H1 (cell line): Measurements from ENCODE around the gene MYH8. TPM values are rescaled to one million over a fixed set of nuclear protein-coding genes. Genes with fewer than 3 reads are reported as not detected.

ENCODE experiments used
- CTCF ChIA-PET: fragments of 300-600 bp; sonication (Branson Sonifier 250); formaldehyde crosslinking; loops from one replicate; lab custom pipeline; 2021; ENCODE audit not compliant: partially characterized antibody; lab: Charles Lee
- POLR2A ChIA-PET: fragments of 300-600 bp; sonication (Branson Sonifier 250); formaldehyde crosslinking; loops from one replicate; lab custom pipeline; 2021; ENCODE audit warnings: inconsistent platforms; ENCODE audit not compliant: partially characterized antibody; lab: Charles Lee
- DNase-seq, 2 experiments: peaks; one replicate each; pipeline versions ENCODE4 v3.0.0 to v3.0.0-alpha.2; 2010 to 2022; ENCODE audit warnings: low spot score in 2 of 2, low read depth in 1 of 2, mixed read lengths in 1 of 2
- FAIRE-seq: peaks from 2 replicates; lab custom pipeline; 2011; peaks lifted over from hg19 to GRCh38; lab: Jason Lieb, UNC
- H2AFZ ChIP-seq: 2 replicates; pipeline ENCODE4 v1.8.1; 2012; ENCODE audit warnings: low read length, inconsistent platforms
- H2AK5ac ChIP-seq: 2 replicates; pipeline ENCODE4 v1.6.1; 2013; ENCODE audit warnings: low read depth, low read length
- H2BK120ac ChIP-seq: replicated peaks from 2 replicates; pipeline ENCODE3; 2013; ENCODE audit warnings: low read depth, low read length, inconsistent platforms
- H2BK12ac ChIP-seq: 2 replicates; pipeline ENCODE4 v1.6.1; 2013; ENCODE audit warnings: low read depth, low read length
- H2BK15ac ChIP-seq: 2 replicates; pipeline ENCODE4 v1.6.1; 2013; ENCODE audit warnings: low read length
- H2BK20ac ChIP-seq: 2 replicates; pipeline ENCODE4 v1.6.1; 2013; ENCODE audit warnings: low read length
- H2BK5ac ChIP-seq: 2 replicates; pipeline ENCODE4 v1.6.1; 2013; ENCODE audit warnings: low read depth, low read length
- H3K14ac ChIP-seq: 2 replicates; pipeline ENCODE4 v1.6.1; 2013; ENCODE audit warnings: inconsistent platforms; ENCODE audit not compliant: insufficient read length
- H3K18ac ChIP-seq: 2 replicates; pipeline ENCODE4 v1.6.1; 2013; ENCODE audit warnings: low read length; ENCODE audit errors: extremely low read depth
- H3K23ac ChIP-seq: 2 replicates; pipeline ENCODE4 v1.6.1; 2013; ENCODE audit warnings: inconsistent platforms; ENCODE audit not compliant: insufficient read length
- H3K23me2 ChIP-seq: 2 replicates; pipeline ENCODE4 v1.6.1; 2013; ENCODE audit warnings: low read depth, low read length
- H3K27ac ChIP-seq: 2 replicates; pipeline ENCODE4 v1.6.1; 2011; ENCODE audit warnings: low read depth, low read length, inconsistent platforms
- H3K27me3 ChIP-seq, 4 experiments: replicated peaks in 1 of 4; 1 replicate in 1 of 4; 2 replicates in 3 of 4; pipeline versions ENCODE4 v1.6.1 to v1.8.1; 2011 to 2013; ENCODE audit warnings: low read length in 3 of 4, mild to moderate bottlenecking in 3 of 4, inconsistent platforms in 2 of 4, mixed read lengths in 2 of 4, moderate library complexity in 1 of 4; ENCODE audit not compliant: control insufficient read depth in 3 of 4, insufficient read depth in 3 of 4; ENCODE audit errors: extremely low read depth in 1 of 4
- H3K36me3 ChIP-seq, 4 experiments: 2 replicates each; pipeline versions ENCODE4 v1.6.1 to v1.8.1; 2011 to 2013; ENCODE audit warnings: mild to moderate bottlenecking in 4 of 4, low read length in 3 of 4, moderate library complexity in 2 of 4, control low read depth in 1 of 4, inconsistent platforms in 1 of 4; ENCODE audit not compliant: insufficient read depth in 4 of 4, control insufficient read depth in 2 of 4
- H3K4ac ChIP-seq: replicated peaks from 2 replicates; pipeline ENCODE3; 2013; ENCODE audit warnings: low read length, low read depth, mixed read lengths, inconsistent platforms; ENCODE audit not compliant: insufficient read length
- H3K4me1 ChIP-seq, 4 experiments: replicated peaks in 1 of 4; 1 replicate in 1 of 4; 2 replicates in 3 of 4; pipeline versions ENCODE4 v1.6.1 to v1.8.1; 2011 to 2013; ENCODE audit warnings: low read length in 3 of 4, inconsistent platforms in 2 of 4, mixed read lengths in 1 of 4; ENCODE audit not compliant: insufficient read depth in 4 of 4, control insufficient read depth in 3 of 4
- H3K4me2 ChIP-seq, 2 experiments: 2 replicates each; pipeline versions ENCODE4 v1.6.1 to v1.8.1; 2011 to 2013; ENCODE audit warnings: low read depth in 2 of 2, low read length in 2 of 2, control low read depth in 1 of 2, inconsistent platforms in 1 of 2, mild to moderate bottlenecking in 1 of 2; ENCODE audit not compliant: insufficient read depth in 1 of 2
- H3K4me3 ChIP-seq, 4 experiments: fragments of 200-600, 300-600 bp in 1 of 4; sonication (generic), shearing (Covaris generic), sonication (Bioruptor Twin) in 1 of 4; 2 replicates each; pipeline versions ENCODE4 v1.5.1 to v1.8.1; 2011 to 2016; ENCODE audit warnings: low read length in 4 of 4, low read depth in 3 of 4, control low read depth in 2 of 4, inconsistent platforms in 2 of 4, mild to moderate bottlenecking in 2 of 4, mixed read lengths in 1 of 4, moderate library complexity in 1 of 4; ENCODE audit not compliant: insufficient read depth in 2 of 4; ENCODE audit errors: extremely low read depth in 1 of 4
- H3K56ac ChIP-seq: replicated peaks from 2 replicates; pipeline ENCODE3; 2013; ENCODE audit warnings: low read depth, mild to moderate bottlenecking, mixed read lengths, low read length, inconsistent platforms; ENCODE audit not compliant: insufficient read length
- H3K79me1 ChIP-seq: 2 replicates; pipeline ENCODE4 v1.6.1; 2013; ENCODE audit warnings: low read depth, low read length, control low read depth
- H3K79me2 ChIP-seq, 2 experiments: 2 replicates each; pipeline versions ENCODE4 v1.6.1 to v1.8.1; 2012 to 2013; ENCODE audit warnings: low read length in 2 of 2, mild to moderate bottlenecking in 2 of 2, inconsistent platforms in 1 of 2; ENCODE audit not compliant: insufficient read depth in 2 of 2, control insufficient read depth in 1 of 2
- H3K9ac ChIP-seq, 4 experiments: replicated peaks in 1 of 4; 1 replicate in 1 of 4; 2 replicates in 3 of 4; pipeline versions ENCODE4 v1.6.1 to v1.8.1; 2011 to 2013; ENCODE audit warnings: low read depth in 3 of 4, low read length in 3 of 4, control low read depth in 2 of 4, mild to moderate bottlenecking in 2 of 4, moderate library complexity in 2 of 4, inconsistent platforms in 1 of 4; ENCODE audit errors: extremely low read depth in 1 of 4
- H3K9me3 ChIP-seq, 2 experiments: 2 replicates each; pipeline versions ENCODE4 v1.6.1 to v1.8.1; 2012 to 2013; ENCODE audit warnings: mild to moderate bottlenecking in 2 of 2, moderate library complexity in 2 of 2, control low read depth in 1 of 2, inconsistent platforms in 1 of 2, low read depth in 1 of 2, low read length in 1 of 2, mixed read lengths in 1 of 2; ENCODE audit not compliant: insufficient read depth in 2 of 2
- H4K20me1 ChIP-seq, 2 experiments: replicated peaks in 1 of 2; 2 replicates each; pipeline versions ENCODE3 to v1.8.1; 2011 to 2013; ENCODE audit warnings: inconsistent platforms in 2 of 2, low read length in 2 of 2, mild to moderate bottlenecking in 1 of 2; ENCODE audit not compliant: insufficient read depth in 2 of 2, control insufficient read depth in 1 of 2
- H4K5ac ChIP-seq: 2 replicates; pipeline ENCODE4 v1.6.1; 2013; ENCODE audit warnings: low read length, low read depth, mixed read lengths, inconsistent platforms; ENCODE audit not compliant: insufficient read length
- H4K8ac ChIP-seq: 2 replicates; pipeline ENCODE4 v1.8.0; 2013; ENCODE audit warnings: mild to moderate bottlenecking, moderate library complexity, low read length, inconsistent platforms; ENCODE audit not compliant: insufficient read depth; ENCODE audit errors: extremely low read depth
- H4K91ac ChIP-seq: replicated peaks from 2 replicates; pipeline ENCODE3; 2013; ENCODE audit warnings: low read length, mixed read lengths, inconsistent platforms; ENCODE audit not compliant: insufficient read length
- CEBPB ChIP-seq: IDR thresholded peaks from 2 replicates; pipeline ENCODE4 v1.6.1; 2012; ENCODE audit warnings: low read depth, low read length
- MAFK ChIP-seq: IDR thresholded peaks from 2 replicates; pipeline ENCODE4 v1.6.1; 2012; ENCODE audit warnings: low read depth, mild to moderate bottlenecking, improper control_type of control experiment, low read length
- POU5F1 ChIP-seq: IDR thresholded peaks from 2 replicates; pipeline ENCODE4 v1.6.1; 2011; ENCODE audit warnings: low read depth, mild to moderate bottlenecking, low read length, moderate library complexity
- RAD21 ChIP-seq, 2 experiments: IDR thresholded peaks in 1 of 2; conservative IDR thresholded peaks in 1 of 2; 2 replicates each; pipeline ENCODE4 v1.6.1; 2011; ENCODE audit warnings: low read depth in 2 of 2, low read length in 2 of 2, improper control_type of control experiment in 1 of 2, inconsistent platforms in 1 of 2, mild to moderate bottlenecking in 1 of 2, moderate library complexity in 1 of 2
- SIN3A ChIP-seq, 2 experiments: IDR thresholded peaks in 1 of 2; conservative IDR thresholded peaks in 1 of 2; 2 replicates each; pipeline ENCODE4 v1.6.1; 2011 to 2012; ENCODE audit warnings: low read length in 2 of 2, improper control_type of control experiment in 1 of 2, low read depth in 1 of 2, mild to moderate bottlenecking in 1 of 2
- SUZ12 ChIP-seq: fragments of 200-600 bp; sonication (generic); IDR thresholded peaks from 2 replicates; pipeline ENCODE4 v1.6.1; 2012; ENCODE audit warnings: mild to moderate bottlenecking, inconsistent platforms, low read length, moderate library complexity, mixed read lengths
- TCF12 ChIP-seq: IDR thresholded peaks from 2 replicates; pipeline ENCODE4 v1.6.1; 2011; ENCODE audit warnings: low read depth, mild to moderate bottlenecking, low read length
- WGBS, 2 experiments: shearing (Covaris generic) in 1 of 2; methylation state at CpG; one replicate each; pipeline versions ENCODE4 v1.1.6 to v1.1.7; 2013 to 2015; ENCODE audit warnings: low lambda C conversion rate in 2 of 2, mixed read lengths in 2 of 2, inconsistent platforms in 1 of 2, low coverage in 1 of 2, missing lambda C conversion rate in 1 of 2; ENCODE audit not compliant: insufficient replicate concordance in 2 of 2, insufficient coverage in 1 of 2, insufficient read length in 1 of 2; ENCODE audit errors: extremely low coverage in 1 of 2, missing lambda C conversion rate in 1 of 2; 5-methylcytosine and 5-hydroxymethylcytosine counted together
- polyA plus RNA-seq, 7 experiments: library from polyadenylated mRNA; depleted of rRNA in 3 of 7; stranded (reverse) in 5 of 7; unstranded in 2 of 7; fragments of >200 nt in 5 of 7; fragments of 200-250 nt in 2 of 7; gene quantifications; 1 replicate in 5 of 7; 2 replicates in 1 of 7; 4 replicates in 1 of 7; pipeline versions ENCODE4 v1.2.1 to v1.2.3, GENCODE V29; 2011 to 2013; ENCODE audit warnings: missing spikeins in 2 of 7, mixed read lengths in 2 of 7
- total RNA-seq: library from RNA; stranded (reverse); fragmentation: NEBNext Ultra II Directional; extraction: Animal tissue kit (Norgen Biotek cat#: 25700); gene quantifications from 2 replicates; pipeline ENCODE4 v1.2.1, GENCODE V29; 2021
- TF ChIP-seq, protein P1 (sequence below), 3 experiments: IDR thresholded peaks; 1 replicate in 2 of 3; 2 replicates in 1 of 3; pipeline versions ENCODE4 v1.5.1 to v1.6.1; 2011; ENCODE audit warnings: low read length in 3 of 3, mild to moderate bottlenecking in 3 of 3, inconsistent platforms in 2 of 3, low read depth in 1 of 3, moderate library complexity in 1 of 3; ENCODE audit not compliant: insufficient read depth in 1 of 3; ENCODE audit errors: control extremely low read depth in 1 of 3
- TF ChIP-seq, protein P2 (sequence below): IDR thresholded peaks from 2 replicates; pipeline ENCODE4 v1.6.1; 2012; ENCODE audit warnings: inconsistent platforms

The MYH8 gene
- total and polyA plus RNA-seq, 2 of the 8 experiments (the other 6 are each of a cell fraction or from before 2014, with no cell fraction given): not detected

- H4K8ac ChIP-seq: no peak overlapping the region
- no peak overlapping the region for H2AK5ac ChIP-seq
- H3K14ac ChIP-seq: no peak overlapping the region
- no peak overlapping the region for H3K4me2 ChIP-seq
- no peak overlapping the region for H2BK15ac ChIP-seq
- H4K20me1 ChIP-seq: no peaks in the 10 kb centered on the region
- H3K4ac ChIP-seq: no peak overlapping the region
- H4K5ac ChIP-seq: no peak overlapping the region
- 75% methylated on average over 2 of the region's 2 CpGs; no CpG with 5 or more reads in 1 of the 2 experiments for WGBS, 2 experiments
- H3K23me2 ChIP-seq: no peaks in the 10 kb centered on the region
- no peaks in the 10 kb centered on the region for H3K36me3 ChIP-seq
- no peak overlapping the region for H3K4me3 ChIP-seq
- H3K4me1 ChIP-seq: no peaks in the 10 kb centered on the region
- H4K91ac ChIP-seq: no peak overlapping the region
- CTCF ChIA-PET: interaction anchor here (1.0 kb wide), 1 partner anchor 188 kb away, joined by 3 read pairs; no protein-coding TSS in a partner anchor
- H2BK5ac ChIP-seq: no peak overlapping the region
- no peak overlapping the region for H2BK120ac ChIP-seq
- no peak overlapping the region for H3K18ac ChIP-seq
- H2BK12ac ChIP-seq: no peak overlapping the region
- no peak overlapping the region for H2BK20ac ChIP-seq
- FAIRE-seq (no peak), DNase-seq (no peak)
- H3K56ac ChIP-seq: no peak overlapping the region
- no peaks in the 10 kb centered on the region for H3K79me2 ChIP-seq
- no peaks in the 10 kb centered on the region for H3K9me3 ChIP-seq
- H3K23ac ChIP-seq: no peak overlapping the region
- POLR2A ChIA-PET: no interaction called here
- no peak overlapping the region for H3K27ac ChIP-seq
- H3K79me1 ChIP-seq: no peaks in the 10 kb centered on the region
- H3K9ac ChIP-seq: no peak overlapping the region
- H2AFZ ChIP-seq: no peak overlapping the region
- no peaks in the 10 kb centered on the region for H3K27me3 ChIP-seq
- no peak for TF ChIP-seq SUZ12
- TF ChIP-seq, protein P1, sequence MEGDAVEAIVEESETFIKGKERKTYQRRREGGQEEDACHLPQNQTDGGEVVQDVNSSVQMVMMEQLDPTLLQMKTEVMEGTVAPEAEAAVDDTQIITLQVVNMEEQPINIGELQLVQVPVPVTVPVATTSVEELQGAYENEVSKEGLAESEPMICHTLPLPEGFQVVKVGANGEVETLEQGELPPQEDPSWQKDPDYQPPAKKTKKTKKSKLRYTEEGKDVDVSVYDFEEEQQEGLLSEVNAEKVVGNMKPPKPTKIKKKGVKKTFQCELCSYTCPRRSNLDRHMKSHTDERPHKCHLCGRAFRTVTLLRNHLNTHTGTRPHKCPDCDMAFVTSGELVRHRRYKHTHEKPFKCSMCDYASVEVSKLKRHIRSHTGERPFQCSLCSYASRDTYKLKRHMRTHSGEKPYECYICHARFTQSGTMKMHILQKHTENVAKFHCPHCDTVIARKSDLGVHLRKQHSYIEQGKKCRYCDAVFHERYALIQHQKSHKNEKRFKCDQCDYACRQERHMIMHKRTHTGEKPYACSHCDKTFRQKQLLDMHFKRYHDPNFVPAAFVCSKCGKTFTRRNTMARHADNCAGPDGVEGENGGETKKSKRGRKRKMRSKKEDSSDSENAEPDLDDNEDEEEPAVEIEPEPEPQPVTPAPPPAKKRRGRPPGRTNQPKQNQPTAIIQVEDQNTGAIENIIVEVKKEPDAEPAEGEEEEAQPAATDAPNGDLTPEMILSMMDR (IDR thresholded peaks at IDR 0.05; ENCODE audit: control extremely low read depth in 1 of 3, insufficient read depth in 1 of 3, low read depth in 1 of 3, low read length in 3 of 3): no peak
- TF ChIP-seq, protein P2, sequence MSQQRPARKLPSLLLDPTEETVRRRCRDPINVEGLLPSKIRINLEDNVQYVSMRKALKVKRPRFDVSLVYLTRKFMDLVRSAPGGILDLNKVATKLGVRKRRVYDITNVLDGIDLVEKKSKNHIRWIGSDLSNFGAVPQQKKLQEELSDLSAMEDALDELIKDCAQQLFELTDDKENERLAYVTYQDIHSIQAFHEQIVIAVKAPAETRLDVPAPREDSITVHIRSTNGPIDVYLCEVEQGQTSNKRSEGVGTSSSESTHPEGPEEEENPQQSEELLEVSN: no peak
- no peak for TF ChIP-seq SIN3A (conservative IDR thresholded peaks at IDR 0.05 in 1 of 2, IDR thresholded peaks at IDR 0.05 in 1 of 2; ENCODE audit: low read depth in 1 of 2, low read length in 2 of 2)
- TF ChIP-seq MAFK: no peak
- TF ChIP-seq CEBPB: no peak
- no peak for TF ChIP-seq POU5F1
- no peak for TF ChIP-seq RAD21 (IDR thresholded peaks at IDR 0.05 in 1 of 2, conservative IDR thresholded peaks at IDR 0.05 in 1 of 2; ENCODE audit: low read depth in 2 of 2, low read length in 2 of 2)
- TF ChIP-seq TCF12: no peak
Measured at GRCh38 chr17:10429421-10430045, 7.8 kb upstream of the MYH8 start.
